ENCODE results near the gene RPS21.
A peak's percentile ranks its signal among the peaks of the same experiment; 100 is the strongest.

Gene RPS21

DNA sequence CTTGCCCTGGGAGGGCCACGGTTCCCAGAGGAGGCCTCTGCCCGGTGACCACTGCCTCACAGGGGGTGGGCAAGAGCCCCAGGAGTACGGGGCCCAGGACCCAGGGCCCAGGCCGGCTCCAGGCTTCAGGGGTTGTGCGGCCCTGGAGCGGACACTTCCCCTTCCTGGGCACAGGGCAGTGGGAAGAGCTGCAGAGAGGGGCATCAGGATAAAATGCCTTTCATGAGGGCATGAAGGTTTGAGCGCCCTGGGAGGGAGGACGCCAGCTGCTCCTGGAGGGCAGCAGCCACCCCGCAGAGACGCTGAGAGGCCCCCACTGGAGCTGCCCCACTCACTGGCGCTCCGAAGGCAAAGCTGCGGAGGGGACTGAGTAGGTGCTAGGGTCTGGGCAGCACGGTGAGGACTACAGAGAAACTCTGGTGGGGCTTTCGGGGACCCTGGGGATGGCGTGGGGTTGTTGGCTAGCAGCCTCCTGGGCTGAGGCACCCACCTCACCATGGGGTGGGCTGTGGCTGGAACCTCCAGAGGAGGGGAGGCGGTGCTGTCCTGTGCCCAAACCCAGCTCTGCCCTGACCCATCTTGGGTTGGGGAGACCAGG, 30.2 kb upstream of the RPS21 start:
- ChIA-PET CTCF (interaction anchor here (0.6 to 5.1 kb wide), 7 partner anchors 9 to 55 kb away, joined by 3 to 45 read pairs (median 4); no protein-coding TSS in a partner anchor), POLR2A (ENCODE audit: low non-redundant PET) (interaction anchor here (0.6 kb wide), 1 partner anchor 12 kb away, joined by 7 read pairs; no protein-coding TSS in a partner anchor)
- DNase-seq (ENCODE audit: low spot score), result no peak
- H3K27ac ChIP-seq, result peak overlapping the region; percentile 100
- TF ChIP-seq, protein P1, sequence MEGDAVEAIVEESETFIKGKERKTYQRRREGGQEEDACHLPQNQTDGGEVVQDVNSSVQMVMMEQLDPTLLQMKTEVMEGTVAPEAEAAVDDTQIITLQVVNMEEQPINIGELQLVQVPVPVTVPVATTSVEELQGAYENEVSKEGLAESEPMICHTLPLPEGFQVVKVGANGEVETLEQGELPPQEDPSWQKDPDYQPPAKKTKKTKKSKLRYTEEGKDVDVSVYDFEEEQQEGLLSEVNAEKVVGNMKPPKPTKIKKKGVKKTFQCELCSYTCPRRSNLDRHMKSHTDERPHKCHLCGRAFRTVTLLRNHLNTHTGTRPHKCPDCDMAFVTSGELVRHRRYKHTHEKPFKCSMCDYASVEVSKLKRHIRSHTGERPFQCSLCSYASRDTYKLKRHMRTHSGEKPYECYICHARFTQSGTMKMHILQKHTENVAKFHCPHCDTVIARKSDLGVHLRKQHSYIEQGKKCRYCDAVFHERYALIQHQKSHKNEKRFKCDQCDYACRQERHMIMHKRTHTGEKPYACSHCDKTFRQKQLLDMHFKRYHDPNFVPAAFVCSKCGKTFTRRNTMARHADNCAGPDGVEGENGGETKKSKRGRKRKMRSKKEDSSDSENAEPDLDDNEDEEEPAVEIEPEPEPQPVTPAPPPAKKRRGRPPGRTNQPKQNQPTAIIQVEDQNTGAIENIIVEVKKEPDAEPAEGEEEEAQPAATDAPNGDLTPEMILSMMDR (conservative IDR thresholded peaks at IDR 0.05; ENCODE audit: low read depth), result no peak

- TF ChIP-seq, protein P1 (conservative IDR thresholded peaks at IDR 0.05; ENCODE audit: low read depth), result no peak
- peak overlapping the region; percentile 100 for H3K27ac ChIP-seq
- peak; percentile 88 for DNase-seq (ENCODE audit: low spot score)
- CTCF ChIA-PET, result interaction anchor here (1.0 to 5.1 kb wide), 6 partner anchors 9 to 55 kb away, joined by 3 to 45 read pairs (median 6); no protein-coding TSS in a partner anchor
- POLR2A ChIA-PET (ENCODE audit: low non-redundant PET), result interaction anchor here (0.6 to 1.6 kb wide), 2 partner anchors 11 kb away, joined by 6 to 7 read pairs; no protein-coding TSS in a partner anchor
Measured at GRCh38 chr20:62357187-62357667, 29.7 kb upstream of the RPS21 start.

GRCh38 chr20:62357681-62358080, 29.2 kb upstream of the RPS21 start:
- TF ChIP-seq, protein P1 (conservative IDR thresholded peaks at IDR 0.05; ENCODE audit: low read depth), result no peak
- ChIA-PET CTCF (interaction anchor here (1.0 to 5.1 kb wide), 8 partner anchors 8 to 56 kb away, joined by 3 to 45 read pairs (median 6); no protein-coding TSS in a partner anchor), POLR2A (ENCODE audit: low non-redundant PET) (interaction anchor here (0.6 to 1.6 kb wide), 2 partner anchors 11 to 13 kb away, joined by 3 to 6 read pairs; no protein-coding TSS in a partner anchor)
- H3K27ac ChIP-seq, result peak overlapping the region; percentile 100
- no peak for DNase-seq (ENCODE audit: low spot score)

DNA sequence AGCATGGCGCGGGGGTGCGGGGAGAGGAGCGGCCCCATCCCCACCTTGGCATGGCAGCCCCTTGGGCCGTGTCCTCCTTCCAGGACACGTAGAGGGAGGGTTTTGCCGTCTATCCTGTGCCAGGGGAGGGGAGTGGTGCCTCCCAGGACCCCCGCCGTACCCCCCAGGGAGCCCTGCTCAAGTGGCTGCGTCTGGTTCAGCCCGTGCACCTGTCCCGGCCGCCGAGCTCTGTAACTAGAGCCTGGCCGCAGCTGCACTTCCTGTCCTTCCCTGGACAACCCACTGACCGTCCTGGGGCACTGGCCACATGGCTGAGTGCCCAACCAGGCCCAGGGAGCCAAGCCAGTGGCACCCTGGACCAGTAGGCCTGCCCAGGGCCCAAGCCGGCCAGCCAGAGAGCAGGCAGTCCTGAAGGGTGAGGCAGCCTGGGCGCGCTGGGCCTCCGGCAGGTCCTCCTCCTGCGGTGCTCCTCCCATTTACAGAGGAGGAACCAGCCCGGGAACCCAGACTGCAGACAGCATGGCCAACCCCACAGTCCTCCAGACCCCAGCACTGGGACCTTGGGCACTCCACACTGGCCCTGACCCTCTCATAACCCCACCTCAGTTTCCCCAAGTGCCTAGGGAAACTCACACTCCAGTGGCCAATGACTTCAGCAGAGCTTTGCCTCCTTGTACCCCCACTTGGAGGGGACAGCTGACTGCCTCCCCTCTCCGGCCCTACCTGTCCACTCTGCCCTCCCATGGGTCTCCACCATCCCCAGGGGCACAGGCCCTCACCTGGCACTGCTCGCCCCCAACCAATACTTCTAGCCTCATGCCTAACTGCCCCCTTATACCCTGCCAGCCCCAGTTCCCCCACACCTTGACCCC, 28.5 kb upstream of the RPS21 start:
- ChIA-PET CTCF (interaction anchor here (1.0 to 5.1 kb wide), 9 partner anchors 8 to 56 kb away, joined by 3 to 45 read pairs (median 4); no protein-coding TSS in a partner anchor), POLR2A (ENCODE audit: low non-redundant PET) (interaction anchor here (0.6 to 1.6 kb wide), 3 partner anchors 8 to 13 kb away, joined by 3 to 6 read pairs (median 3); no protein-coding TSS in a partner anchor)
- no peak for DNase-seq (ENCODE audit: low spot score)
- TF ChIP-seq, protein P1 (conservative IDR thresholded peaks at IDR 0.05; ENCODE audit: low read depth), result no peak
- peak overlapping the region; percentile 100 for H3K27ac ChIP-seq

DNA sequence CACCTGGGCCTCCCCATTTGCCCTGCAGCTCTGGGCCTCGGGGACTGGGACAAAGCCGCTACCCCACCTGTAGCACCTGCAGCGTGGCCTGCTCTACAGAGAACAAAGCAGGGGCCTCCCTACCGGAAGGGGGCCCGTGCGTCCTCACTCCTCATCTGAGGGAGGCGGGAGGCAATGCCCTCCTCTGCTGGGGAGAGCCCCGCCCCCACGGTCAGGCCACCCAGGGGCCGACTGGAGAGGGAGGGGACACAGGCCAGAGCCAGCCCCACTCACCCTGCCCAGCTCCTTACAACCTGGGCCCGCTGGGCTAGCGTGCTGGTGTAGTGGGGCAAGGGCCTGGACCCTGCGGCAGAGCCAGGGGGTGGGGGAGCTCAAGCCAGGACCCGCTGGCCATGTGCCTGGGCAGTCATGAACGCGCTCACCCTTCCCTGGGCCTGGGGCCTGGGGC, 27.8 kb upstream of the RPS21 start:
- no peak for DNase-seq (ENCODE audit: low spot score)
- H3K27ac ChIP-seq, result peak overlapping the region; percentile 100
- ChIA-PET CTCF (interaction anchor here (1.0 to 5.1 kb wide), 5 partner anchors 10 to 57 kb away, joined by 3 to 45 read pairs (median 8); no protein-coding TSS in a partner anchor), POLR2A (ENCODE audit: low non-redundant PET) (interaction anchor here (0.9 kb wide), 1 partner anchor 9 kb away, joined by 3 read pairs; no protein-coding TSS in a partner anchor)
- TF ChIP-seq, protein P1 (conservative IDR thresholded peaks at IDR 0.05; ENCODE audit: low read depth), result no peak
